Measurements from ENCODE around the gene EIF2B2.

DNA sequence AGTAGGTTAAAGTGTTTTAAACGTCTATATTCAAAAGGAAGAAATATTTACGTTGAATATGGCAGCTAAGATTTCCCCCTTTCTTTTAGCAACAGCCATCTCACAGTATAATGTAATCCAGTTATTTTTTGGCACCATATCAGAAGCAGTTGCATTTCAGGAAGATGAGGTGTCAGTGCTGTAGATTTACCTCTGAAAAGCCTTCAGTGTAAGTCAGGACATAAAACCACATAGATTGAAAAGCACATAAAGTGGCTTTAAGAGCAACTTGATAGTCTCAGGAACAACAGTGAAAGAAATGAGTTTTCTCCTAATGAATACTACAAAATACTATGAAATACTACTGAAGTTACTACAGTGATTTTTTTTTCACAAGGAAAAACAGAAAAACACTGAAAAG is 41.6 kb downstream of the EIF2B2 start:
- TF ChIP-seq, protein P1, sequence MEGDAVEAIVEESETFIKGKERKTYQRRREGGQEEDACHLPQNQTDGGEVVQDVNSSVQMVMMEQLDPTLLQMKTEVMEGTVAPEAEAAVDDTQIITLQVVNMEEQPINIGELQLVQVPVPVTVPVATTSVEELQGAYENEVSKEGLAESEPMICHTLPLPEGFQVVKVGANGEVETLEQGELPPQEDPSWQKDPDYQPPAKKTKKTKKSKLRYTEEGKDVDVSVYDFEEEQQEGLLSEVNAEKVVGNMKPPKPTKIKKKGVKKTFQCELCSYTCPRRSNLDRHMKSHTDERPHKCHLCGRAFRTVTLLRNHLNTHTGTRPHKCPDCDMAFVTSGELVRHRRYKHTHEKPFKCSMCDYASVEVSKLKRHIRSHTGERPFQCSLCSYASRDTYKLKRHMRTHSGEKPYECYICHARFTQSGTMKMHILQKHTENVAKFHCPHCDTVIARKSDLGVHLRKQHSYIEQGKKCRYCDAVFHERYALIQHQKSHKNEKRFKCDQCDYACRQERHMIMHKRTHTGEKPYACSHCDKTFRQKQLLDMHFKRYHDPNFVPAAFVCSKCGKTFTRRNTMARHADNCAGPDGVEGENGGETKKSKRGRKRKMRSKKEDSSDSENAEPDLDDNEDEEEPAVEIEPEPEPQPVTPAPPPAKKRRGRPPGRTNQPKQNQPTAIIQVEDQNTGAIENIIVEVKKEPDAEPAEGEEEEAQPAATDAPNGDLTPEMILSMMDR (IDR thresholded peaks at IDR 0.05), result no peak
- TF ChIP-seq POLR2A (IDR thresholded peaks at IDR 0.05), result no peak
